ENCODE measurements around the gene TPGS1.

Gene TPGS1

DNA sequence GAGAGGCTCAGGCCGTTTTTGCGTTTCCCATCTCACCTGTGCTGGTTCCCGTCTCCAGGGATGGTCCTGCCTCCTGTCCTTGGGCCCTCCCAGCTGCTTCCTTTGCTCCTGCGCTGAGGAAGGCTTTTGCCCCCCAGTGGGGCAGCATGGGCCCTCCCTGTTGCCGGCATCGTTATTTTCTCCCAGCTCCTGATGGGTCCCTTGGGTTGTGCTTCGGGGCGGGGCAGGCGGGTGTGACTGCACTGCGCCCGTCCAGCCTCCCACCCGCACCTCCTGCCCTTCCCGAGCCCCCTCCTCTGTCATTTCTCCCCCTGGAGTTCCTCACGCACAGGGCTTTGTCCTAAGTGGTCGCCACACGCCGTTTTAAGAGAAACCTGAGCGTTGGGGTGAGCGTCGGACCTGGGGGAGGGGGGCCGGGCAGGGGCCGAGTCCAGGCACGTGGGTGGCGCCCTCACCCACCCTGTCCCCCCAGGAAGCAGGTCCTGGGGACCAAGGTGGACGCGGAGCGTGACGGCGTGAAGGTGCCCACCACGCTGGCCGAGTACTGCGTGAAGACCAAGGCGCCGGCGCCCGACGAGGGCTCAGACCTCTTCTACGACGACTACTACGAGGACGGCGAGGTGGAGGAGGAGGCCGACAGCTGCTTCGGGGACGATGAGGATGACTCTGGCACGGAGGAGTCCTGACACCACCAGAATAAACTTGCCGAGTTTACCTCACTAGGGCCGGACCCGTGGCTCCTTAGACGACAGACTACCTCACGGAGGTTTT lies 33.8 kb downstream of the TPGS1 start:
- no peak for DNase-seq (ENCODE audit: low read depth)

GRCh38 chr19:541699-542098 lies 34.4 kb downstream of the TPGS1 start:
- no peak for DNase-seq (ENCODE audit: low read depth)

DNA sequence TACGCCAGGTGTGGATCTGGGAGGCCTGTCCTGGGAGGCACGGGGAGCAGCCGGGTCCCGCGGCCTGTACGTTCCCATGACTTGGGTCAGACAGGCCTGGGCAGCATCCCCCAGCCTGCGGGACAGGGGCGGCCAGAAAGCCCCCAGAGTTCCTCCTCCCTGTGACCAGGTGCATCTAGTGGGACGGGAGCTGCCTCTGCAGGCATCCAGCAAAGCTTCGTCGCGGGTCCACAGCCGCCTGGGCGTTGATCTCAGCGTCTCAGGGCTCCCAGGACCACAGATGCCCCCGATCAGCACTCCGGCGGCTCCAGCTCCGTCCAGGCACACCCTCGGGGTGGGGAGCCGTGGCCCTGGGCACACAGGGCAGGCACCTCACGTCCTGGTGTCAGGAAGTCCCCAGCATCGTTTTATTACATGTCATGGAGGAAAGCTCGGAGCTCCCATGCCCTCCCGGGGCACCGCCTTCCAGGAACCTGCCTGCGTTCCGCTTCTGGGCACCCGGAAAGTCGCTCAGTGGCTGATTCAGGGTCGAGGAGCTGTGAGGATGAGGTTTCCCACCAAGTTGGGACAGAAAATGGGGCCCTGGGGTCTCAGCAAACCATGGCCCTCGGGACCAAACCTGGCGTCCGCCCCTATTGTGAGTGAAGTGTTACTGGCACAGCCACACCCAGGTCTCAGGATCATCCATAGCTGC lies 35.0 kb downstream of the TPGS1 start:
- DNase-seq (ENCODE audit: low read depth) = no peak

- DNase-seq (ENCODE audit: low read depth) = no peak
These were observed 36.8 kb downstream of the TPGS1 start, which contains the start of gene GZMM for GRCh38 chr19:543910-544608. Gene GZMM, plus strand, starts transcription at chr19:544053. Its CDS starts 19 bp downstream, at chr19:544072.

DNA sequence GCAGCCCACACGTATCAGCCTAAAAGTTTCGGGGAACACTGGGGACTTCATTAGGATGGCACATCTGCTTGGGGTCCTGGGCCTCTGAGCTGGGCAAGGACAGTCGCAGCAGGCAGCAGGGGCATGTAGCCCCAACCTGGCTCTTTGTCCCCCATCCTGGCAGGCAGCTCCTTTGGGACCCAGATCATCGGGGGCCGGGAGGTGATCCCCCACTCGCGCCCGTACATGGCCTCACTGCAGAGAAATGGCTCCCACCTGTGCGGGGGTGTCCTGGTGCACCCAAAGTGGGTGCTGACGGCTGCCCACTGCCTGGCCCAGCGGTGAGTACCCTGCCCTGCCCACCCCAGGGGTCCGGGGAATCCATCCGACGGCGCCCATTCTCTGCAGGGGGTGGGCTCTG lies 39.8 kb downstream of the TPGS1 start:
- DNase-seq (ENCODE audit: low read depth) = no peak

GRCh38 chr19:547836-548720 lies 40.8 kb downstream of the TPGS1 start:
- no peak for DNase-seq (ENCODE audit: low read depth)

- no peak for DNase-seq (ENCODE audit: low read depth)
These were observed 41.9 kb downstream of the TPGS1 start for GRCh38 chr19:548886-549830.

GRCh38 chr19:554817-555216 lies 47.5 kb downstream of the TPGS1 start:
- DNase-seq (ENCODE audit: low read depth) = no peak

- no peak for DNase-seq (ENCODE audit: low read depth)
These were observed 48.1 kb downstream of the TPGS1 start for GRCh38 chr19:555474-555808.

DNA sequence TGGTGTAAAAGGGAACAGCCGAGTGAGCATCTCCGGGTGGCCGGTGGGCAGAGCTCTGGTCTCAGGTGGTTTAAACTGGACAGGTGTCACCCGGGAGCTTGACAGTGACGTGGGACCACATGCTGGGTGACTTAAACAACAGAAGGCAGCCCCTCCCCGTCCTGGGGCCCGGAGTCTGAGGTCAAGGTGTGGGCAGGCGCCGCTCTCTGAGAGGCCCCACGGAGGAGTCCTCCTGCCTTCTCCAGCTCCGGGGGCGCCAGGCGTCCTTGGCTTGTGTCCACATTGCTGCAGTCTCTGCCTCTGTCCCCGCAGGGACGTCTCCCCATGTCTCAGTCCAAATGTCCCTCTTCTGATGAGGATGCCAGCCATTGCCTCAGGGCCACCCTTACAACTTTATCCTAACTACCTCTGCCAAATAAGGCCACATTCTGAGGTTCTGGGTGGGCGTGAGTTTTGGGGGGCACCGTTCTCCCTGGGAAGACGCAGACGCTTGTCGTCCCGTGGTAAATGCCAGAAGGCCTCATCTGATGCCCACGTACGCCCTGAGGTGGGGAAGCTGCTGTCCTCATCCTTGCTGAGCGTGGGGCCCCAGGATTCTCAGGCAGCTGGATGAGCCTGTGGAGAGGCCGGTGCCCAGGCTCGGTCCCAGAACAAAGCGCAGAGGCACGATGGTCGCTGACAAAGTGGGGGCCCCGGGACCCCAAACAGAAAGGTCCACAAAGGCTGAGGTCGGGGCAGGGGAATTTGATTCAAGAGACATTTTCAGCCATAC lies 49.5 kb downstream of the TPGS1 start:
- no peak for DNase-seq (ENCODE audit: low read depth)

- DNase-seq (ENCODE audit: low read depth) = no peak
These were observed 51.6 kb downstream of the TPGS1 start for GRCh38 chr19:558770-559439.

- no peak for DNase-seq (ENCODE audit: low read depth)
These were observed 52.8 kb downstream of the TPGS1 start for GRCh38 chr19:560121-560520.

DNA sequence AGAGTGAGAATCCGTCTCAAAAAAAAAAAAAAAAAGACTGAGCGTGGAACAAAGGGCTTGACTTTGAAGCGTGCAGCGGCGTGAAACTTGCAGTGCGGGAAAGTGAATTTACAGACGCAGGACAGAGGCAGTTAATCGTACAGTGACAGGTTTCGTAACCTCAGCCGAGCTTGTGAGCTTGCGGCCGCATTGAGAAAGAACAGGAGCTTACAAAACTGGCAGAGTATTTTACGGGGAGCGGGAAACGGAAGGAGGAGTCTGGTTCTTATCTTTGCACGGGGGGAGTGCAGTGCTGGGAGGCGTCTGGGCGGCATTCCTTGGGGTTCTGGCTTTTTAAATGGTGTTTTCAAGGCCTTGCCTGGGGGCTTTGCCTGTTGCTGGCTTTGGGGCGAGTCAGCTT lies 59.1 kb downstream of the TPGS1 start:
- no peak for DNase-seq (ENCODE audit: low read depth)

DNA sequence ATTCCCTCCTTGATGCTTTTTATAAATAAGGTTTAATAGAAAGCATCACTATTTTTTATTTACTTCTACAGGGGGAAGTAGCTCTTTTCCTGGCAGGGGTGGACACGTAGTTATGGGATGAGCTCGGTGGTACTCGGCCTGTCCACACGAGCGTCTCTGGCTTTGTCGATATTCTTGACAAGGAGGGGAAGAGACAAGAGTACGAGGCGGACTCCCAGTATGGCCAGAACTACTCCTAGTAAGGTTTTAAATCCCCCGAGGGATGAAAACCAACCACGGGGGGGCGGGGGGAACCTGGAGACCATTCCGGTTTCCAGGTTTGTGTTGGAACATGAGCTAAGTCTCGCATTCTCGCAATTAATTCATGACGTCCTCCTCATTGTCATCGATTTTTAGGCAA lies 59.5 kb downstream of the TPGS1 start:
- DNase-seq (ENCODE audit: low read depth) = no peak

GRCh38 chr19:567296-567900 lies 60.1 kb downstream of the TPGS1 start:
- no peak for DNase-seq (ENCODE audit: low read depth)
